ENCODE measurements around the gene RAB8B. TPM values are rescaled to one million over a fixed set of nuclear protein-coding genes. Genes with fewer than 3 reads are reported as not detected.
A peak's percentile ranks its signal among the peaks of the same experiment; 100 is the strongest.

Gene RAB8B
- total RNA-seq, 4 donors from 2014 or later = 47.6 to 179 (median 67.1) TPM

- Histone ChIP-seq H3K27me3 (no peaks in the 10 kb centered on the region), H3K36me3 (no peaks in the 10 kb centered on the region), H3K9me3 (no peaks in the 10 kb centered on the region), H3K27ac (peak overlapping the region; percentile 74 to 84), H3K4me3 (no peak overlapping the region), H3K4me1 (peaks cover 0 to 5% of the 10 kb centered on the region in 2 donors)
- intact Hi-C loops (cut with DNase I; ENCODE audit: low total_unique reads) = no loop called here
- no peak for TF ChIP-seq POLR2A (IDR thresholded peaks at IDR 0.05)
- no peak for TF ChIP-seq CTCF (IDR thresholded peaks at IDR 0.05)
- DNase-seq = no peak
These were observed 22.9 kb downstream of the RAB8B start for GRCh38 chr15:63212050-63213004.

GRCh38 chr15:63218100-63218808 is 28.8 kb downstream of the RAB8B start:
- TF ChIP-seq CTCF (IDR thresholded peaks at IDR 0.05) (no peak), POLR2A (IDR thresholded peaks at IDR 0.05) (no peak)
- intact Hi-C loops (cut with DNase I; ENCODE audit: low total_unique reads) = no loop called here
- H3K36me3 ChIP-seq = no peaks in the 10 kb centered on the region
- no peak for DNase-seq
- no peaks in the 10 kb centered on the region for H3K4me1 ChIP-seq
- H3K27ac ChIP-seq = peak overlapping the region; percentile 15 to 78
- H3K9me3 ChIP-seq = no peaks in the 10 kb centered on the region
- H3K27me3 ChIP-seq = no peaks in the 10 kb centered on the region
- H3K4me3 ChIP-seq = no peak overlapping the region

GRCh38 chr15:63219196-63219710 is 29.8 kb downstream of the RAB8B start:
- DNase-seq = no peak
- no peaks in the 10 kb centered on the region for H3K4me1 ChIP-seq
- no peaks in the 10 kb centered on the region for H3K27me3 ChIP-seq
- intact Hi-C loops (cut with DNase I; ENCODE audit: low total_unique reads) = no loop called here
- no peaks in the 10 kb centered on the region for H3K36me3 ChIP-seq
- no peak for TF ChIP-seq CTCF (IDR thresholded peaks at IDR 0.05)
- TF ChIP-seq POLR2A (IDR thresholded peaks at IDR 0.05) = no peak
- no peak overlapping the region for H3K4me3 ChIP-seq
- H3K9me3 ChIP-seq = no peaks in the 10 kb centered on the region
- peak overlapping the region in 1 of 2 donors; percentile 78 for H3K27ac ChIP-seq

GRCh38 chr15:63221346-63221745 is 31.9 kb downstream of the RAB8B start:
- Histone ChIP-seq H3K4me3 (no peak overlapping the region), H3K9me3 (no peaks in the 10 kb centered on the region), H3K4me1 (no peaks in the 10 kb centered on the region), H3K27ac (peak overlapping the region in 1 of 2 donors; percentile 49), H3K36me3 (no peaks in the 10 kb centered on the region), H3K27me3 (no peaks in the 10 kb centered on the region)
- intact Hi-C loops (cut with DNase I; ENCODE audit: low total_unique reads) = no loop called here
- TF ChIP-seq POLR2A (IDR thresholded peaks at IDR 0.05) = no peak
- TF ChIP-seq CTCF (IDR thresholded peaks at IDR 0.05) = no peak
- peak in 1 of 2 donors; percentile 50 for DNase-seq
